Kidney epithelial cell (primary cell): ENCODE measurements around the gene CNNM4. TPM values are rescaled to one million over a fixed set of nuclear protein-coding genes. Genes with fewer than 3 reads are reported as not detected.

Experiments
- DNase-seq: peaks from one replicate; pipeline ENCODE4 v3.0.0-alpha.2; 2010; ENCODE audit warnings: low read depth
- H3K27me3 ChIP-seq: 2 replicates; pipeline ENCODE4 v1.6.0; 2011; ENCODE audit warnings: low read length; ENCODE audit not compliant: control insufficient read depth, insufficient read depth
- H3K36me3 ChIP-seq: 2 replicates; pipeline ENCODE4 v1.5.1; 2011; ENCODE audit warnings: low read length; ENCODE audit not compliant: control insufficient read depth, insufficient read depth
- H3K4me3 ChIP-seq: 2 replicates; pipeline ENCODE4 v1.5.1; 2011; ENCODE audit warnings: low read depth, mild to moderate bottlenecking, control low read depth, low read length
- CTCF ChIP-seq: IDR thresholded peaks from 2 replicates; pipeline ENCODE4 v1.5.1; 2011; ENCODE audit warnings: mild to moderate bottlenecking, moderate library complexity, low read length, control low read depth, inconsistent platforms; ENCODE audit not compliant: insufficient read depth, poor library complexity, severe bottlenecking
- total RNA-seq: library from RNA; depleted of rRNA; stranded (reverse); fragments of >200 nt; gene quantifications from 2 replicates; pipeline ENCODE4 v1.2.3, GENCODE V29; 2015

The CNNM4 gene
- total RNA-seq, 1 donor from 2014 or later, result 8.2 TPM

DNA sequence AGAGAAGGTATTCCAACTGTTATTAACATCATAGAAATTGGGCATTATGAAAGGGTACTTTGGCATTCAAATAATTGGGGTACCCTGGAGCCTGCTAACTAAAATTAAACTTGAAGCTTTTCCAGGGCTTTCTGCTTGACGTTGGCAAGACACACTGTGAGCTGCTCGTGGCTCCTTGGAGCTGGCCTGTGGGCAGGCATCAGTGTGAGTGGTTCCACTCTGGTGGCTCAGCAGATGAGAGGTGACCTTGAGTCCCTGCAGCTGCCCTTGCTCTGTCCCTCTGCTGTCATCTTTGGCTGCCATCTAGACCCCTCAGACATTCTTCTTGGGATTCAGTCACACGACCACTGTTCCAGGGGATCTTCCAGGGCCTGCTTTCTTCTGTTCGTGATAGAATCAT lies 62.1 kb downstream of the CNNM4 start:
- TF ChIP-seq CTCF, result no peak
- H3K27me3 ChIP-seq, result no peaks in the 10 kb centered on the region
- DNase-seq, result no peak
- no peak overlapping the region for H3K4me3 ChIP-seq
- no peaks in the 10 kb centered on the region for H3K36me3 ChIP-seq

DNA sequence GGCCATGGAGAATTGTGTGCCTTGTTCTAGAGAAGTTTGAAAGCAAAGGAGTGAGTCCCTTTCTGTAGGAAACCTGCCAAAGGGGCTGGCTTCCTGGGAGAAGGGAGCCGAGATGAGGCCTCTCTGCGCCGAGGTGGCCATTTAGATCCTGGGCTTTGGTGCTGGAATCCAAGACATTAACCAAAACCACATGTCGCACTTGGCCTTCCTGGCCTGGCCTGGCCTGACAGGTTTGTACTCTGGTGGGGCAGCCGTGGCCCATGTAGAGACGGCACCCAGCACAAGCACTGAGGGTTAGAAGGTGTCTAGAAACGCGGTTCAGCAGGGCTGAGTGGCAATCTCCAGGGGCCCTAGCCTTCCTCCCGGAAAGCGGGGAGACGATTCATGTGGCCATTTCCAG lies 62.5 kb downstream of the CNNM4 start:
- Histone ChIP-seq H3K4me3 (no peak overlapping the region), H3K36me3 (peaks cover 1% of the 10 kb centered on the region), H3K27me3 (no peaks in the 10 kb centered on the region)
- DNase-seq, result no peak
- TF ChIP-seq CTCF, result no peak

DNA sequence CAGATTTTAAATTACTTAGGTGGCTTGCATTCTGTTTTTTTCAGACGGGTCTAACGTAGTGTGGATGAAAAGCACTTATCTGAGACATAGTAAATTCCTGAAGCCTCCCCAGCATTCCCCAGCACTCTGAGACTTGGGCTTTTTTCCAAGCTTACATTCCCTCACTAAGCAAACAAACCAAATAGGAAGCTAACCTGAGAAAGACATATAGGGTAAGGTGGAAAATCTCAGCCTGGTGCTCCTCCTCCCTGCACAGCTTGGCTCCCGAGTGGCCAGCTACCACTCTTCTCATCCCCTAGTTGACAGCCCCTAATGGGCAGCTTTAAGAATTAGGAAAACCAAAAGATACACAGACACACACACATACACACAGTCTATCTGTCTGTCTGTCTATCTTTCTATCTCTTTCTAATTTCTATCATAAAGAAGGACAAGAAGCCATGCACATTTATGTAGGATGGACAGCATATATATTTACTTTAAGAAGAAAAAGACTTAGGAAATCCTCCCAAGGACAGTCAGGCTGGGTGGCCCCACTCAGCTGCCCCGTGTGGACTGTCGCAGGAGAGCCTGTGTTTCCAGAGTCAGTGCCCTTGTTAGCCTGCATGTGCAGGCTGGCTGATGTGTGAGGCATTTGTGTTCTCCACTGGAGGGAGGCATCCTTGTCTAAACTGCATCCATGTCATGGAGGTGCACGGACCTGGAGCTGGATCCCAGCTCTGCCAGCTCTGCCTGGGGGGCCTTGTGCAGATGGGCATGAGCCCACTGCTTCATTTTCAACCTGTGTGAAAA lies 63.6 kb downstream of the CNNM4 start:
- Histone ChIP-seq H3K36me3 (peaks cover 1% of the 10 kb centered on the region), H3K27me3 (no peaks in the 10 kb centered on the region), H3K4me3 (no peak overlapping the region)
- no peak for TF ChIP-seq CTCF
- DNase-seq, result no peak

DNA sequence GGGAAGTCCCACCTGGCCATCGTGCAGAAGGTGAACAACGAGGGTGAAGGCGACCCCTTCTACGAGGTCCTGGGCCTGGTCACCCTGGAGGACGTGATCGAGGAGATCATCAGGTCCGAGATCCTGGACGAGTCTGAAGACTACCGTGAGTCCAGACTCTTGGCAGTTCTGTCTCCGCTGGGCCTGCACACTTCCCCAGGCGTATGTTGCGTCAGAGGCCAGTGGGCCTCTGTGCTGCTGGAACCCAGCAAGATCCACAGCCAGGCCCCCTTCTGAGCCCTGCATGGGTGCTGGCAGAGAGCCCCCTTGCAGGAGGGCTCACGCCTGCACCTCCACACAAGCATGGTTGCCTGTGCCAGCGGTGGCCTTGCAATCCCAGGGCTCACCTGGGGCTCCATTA lies 64.4 kb downstream of the CNNM4 start:
- TF ChIP-seq CTCF, result no peak
- no peak overlapping the region for H3K4me3 ChIP-seq
- H3K27me3 ChIP-seq, result no peaks in the 10 kb centered on the region
- no peak for DNase-seq
- H3K36me3 ChIP-seq, result peaks cover 1% of the 10 kb centered on the region

DNA sequence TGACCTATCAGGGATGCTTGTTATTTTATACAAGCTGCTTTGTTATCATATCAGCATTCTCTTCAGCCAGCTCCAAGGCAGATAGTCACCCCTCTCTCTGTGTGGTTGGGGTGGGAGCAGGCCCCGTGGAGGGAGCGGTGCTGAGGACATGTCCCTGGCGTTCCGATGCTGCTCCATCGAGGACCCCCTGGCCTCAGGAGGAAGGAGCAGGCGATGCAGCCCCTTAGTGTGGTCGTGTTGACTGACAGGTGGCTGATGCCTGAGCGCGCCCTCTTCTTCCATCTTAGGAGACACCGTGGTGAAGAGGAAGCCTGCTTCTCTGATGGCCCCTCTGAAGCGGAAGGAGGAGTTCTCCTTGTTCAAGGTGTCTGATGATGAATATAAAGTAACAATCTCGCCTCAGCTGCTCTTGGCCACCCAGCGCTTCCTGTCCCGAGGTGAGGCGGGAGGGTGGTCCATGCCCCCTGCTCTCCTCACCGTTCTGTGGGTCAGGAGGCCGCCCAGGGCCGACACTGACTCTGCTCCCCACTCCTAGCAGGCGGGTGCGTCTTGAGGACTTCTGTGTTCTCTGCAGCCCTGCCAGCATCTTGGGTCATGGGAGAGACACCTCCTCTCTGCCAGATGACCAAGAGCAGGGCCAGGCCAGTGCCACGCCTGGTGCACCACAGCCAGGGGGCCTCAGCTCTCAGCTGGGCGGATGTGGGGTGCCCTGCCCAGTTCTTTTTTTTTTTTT lies 66.0 kb downstream of the CNNM4 start:
- H3K27me3 ChIP-seq, result no peaks in the 10 kb centered on the region
- TF ChIP-seq CTCF, result no peak
- no peak overlapping the region for H3K4me3 ChIP-seq
- no peak for DNase-seq
- H3K36me3 ChIP-seq, result peaks cover 1% of the 10 kb centered on the region
